A549 (cell line): ENCODE results near the gene APBA1. TPM values are rescaled to one million over a fixed set of nuclear protein-coding genes. Genes with fewer than 3 reads are reported as not detected.

Source experiments
- ATAC-seq, 2 experiments: fragments of 200-7000 bp in 1 of 2; fragments of >200 bp in 1 of 2; cut with Nextera tagmentation in 1 of 2; cut with Tn5 transposase in 1 of 2; 3 replicates each; pipeline versions ENCODE4 v1.8.0 to v1.9.1; 2018 to 2020; ENCODE audit warnings: mild to moderate bottlenecking in 1 of 2, moderate library complexity in 1 of 2
- CTCF ChIA-PET: fragments of 300-600 bp; sonication (Branson Sonifier 250); formaldehyde crosslinking; extraction: SDS; loops from one replicate; lab custom pipeline; 2021; ENCODE audit warnings: antibody characterized with exemption, inconsistent platforms; lab: Yijun Ruan, JAX
- POLR2A ChIA-PET: fragments of 350-600 bp; formaldehyde crosslinking; extraction: SDS; loops from one replicate; lab custom pipeline; 2021; ENCODE audit warnings: antibody characterized with exemption, inconsistent platforms; lab: Yijun Ruan, JAX
- DNase-seq, 2 experiments: peaks; one replicate each; pipeline versions ENCODE4 v3.0.0 to v3.0.0-alpha.2; 2011 to 2016; ENCODE audit warnings: low read depth in 1 of 2, low spot score in 1 of 2
- FAIRE-seq: peaks from 2 replicates; lab custom pipeline; 2011; peaks lifted over from hg19 to GRCh38; lab: Jason Lieb, UNC
- H3K27ac ChIP-seq, 2 experiments: fragments of >200 bp; sonication (Bioruptor Twin); formaldehyde crosslinking; 3 replicates each; pipeline ENCODE4 v1.5.1; 2016 to 2017
- H3K4me1 ChIP-seq: fragments of >200 bp; sonication (Bioruptor Twin); formaldehyde crosslinking; 3 replicates; pipeline ENCODE4 v1.6.1; 2016
- H3K4me2 ChIP-seq: fragments of >200 bp; sonication (Bioruptor Twin); formaldehyde crosslinking; 3 replicates; pipeline ENCODE4 v1.6.1; 2016
- H3K4me3 ChIP-seq: fragments of >200 bp; sonication (Bioruptor Twin); formaldehyde crosslinking; 3 replicates; pipeline ENCODE4 v1.5.1; 2016
- H3K9me3 ChIP-seq: fragments of >200 bp; sonication (Bioruptor Twin); formaldehyde crosslinking; 3 replicates; pipeline ENCODE4 v1.6.1; 2016
- BCL3 ChIP-seq: fragments of >200 bp; sonication (Bioruptor Twin); formaldehyde crosslinking; IDR thresholded peaks from 3 replicates; pipeline ENCODE4 v1.6.1; 2016
- CHD4 ChIP-seq: fragments of 200-600 bp; sonication (generic); IDR thresholded peaks from 2 replicates; pipeline ENCODE4 v1.6.1; 2016; ENCODE audit warnings: antibody characterized with exemption, mild to moderate bottlenecking, borderline replicate concordance
- EHF ChIP-seq: fragments of 250-450 bp; sonication (Bioruptor Pico); IDR thresholded peaks from 2 replicates; pipeline ENCODE4 v1.5.0; 2020; ENCODE audit warnings: mild to moderate bottlenecking
- EHMT2 ChIP-seq: fragments of 200-600 bp; sonication (generic); IDR thresholded peaks from 2 replicates; pipeline ENCODE4 v1.6.1; 2016; ENCODE audit warnings: antibody characterized with exemption, low read depth, mild to moderate bottlenecking, moderate library complexity
- ELK1 ChIP-seq: fragments of 150-350 bp; IDR thresholded peaks from 2 replicates; pipeline ENCODE4 v1.6.1; 2014; ENCODE audit warnings: low read depth, mild to moderate bottlenecking, low read length
- ESRRA ChIP-seq: fragments of 150-350 bp; IDR thresholded peaks from 2 replicates; pipeline ENCODE4 v1.6.1; 2014; ENCODE audit warnings: mild to moderate bottlenecking, low read length, borderline replicate concordance
- FOSB ChIP-seq: fragments of 250-450 bp; sonication (Bioruptor Pico); IDR thresholded peaks from 2 replicates; pipeline ENCODE4 v1.5.0; 2020; ENCODE audit warnings: mild to moderate bottlenecking, moderate library complexity
- GATA3 ChIP-seq: IDR thresholded peaks from 2 replicates; pipeline ENCODE4 v1.6.1; 2012; ENCODE audit warnings: borderline replicate concordance
- HMGXB4 ChIP-seq: fragments of 250-450 bp; sonication (Bioruptor Pico); IDR thresholded peaks from 2 replicates; pipeline ENCODE4 v1.5.0; 2021; ENCODE audit warnings: mild to moderate bottlenecking, moderate library complexity, borderline replicate concordance
- HOXA7 ChIP-seq: fragments of 250-450 bp; sonication (Bioruptor Pico); IDR thresholded peaks from 2 replicates; pipeline ENCODE4 v1.5.0; 2020; ENCODE audit warnings: mild to moderate bottlenecking, moderate library complexity
- KDM5A ChIP-seq: fragments of 200-600 bp; sonication (generic); IDR thresholded peaks from 2 replicates; pipeline ENCODE4 v1.6.1; 2016; ENCODE audit warnings: antibody characterized with exemption, mild to moderate bottlenecking
- MAZ ChIP-seq: fragments of 150-350 bp; IDR thresholded peaks from 2 replicates; pipeline ENCODE4 v1.6.1; 2014; ENCODE audit warnings: antibody characterized with exemption, low read depth, low read length, borderline replicate concordance
- NR3C1 ChIP-seq: fragments of >200 bp; sonication (Bioruptor Twin); formaldehyde crosslinking; IDR thresholded peaks from 3 replicates; pipeline ENCODE4 v1.6.1; 2017
- POLR2AphosphoS2 ChIP-seq: conservative IDR thresholded peaks from 2 replicates; pipeline ENCODE4 v1.6.1; 2012; ENCODE audit warnings: low read length, improper control_type of control experiment, inconsistent platforms
- RAD21 ChIP-seq, 2 experiments: fragments of >200 bp in 1 of 2; sonication (Bioruptor Twin) in 1 of 2; formaldehyde crosslinking in 1 of 2; IDR thresholded peaks in 1 of 2; conservative IDR thresholded peaks in 1 of 2; 2 replicates in 1 of 2; 3 replicates in 1 of 2; pipeline ENCODE4 v1.6.1; 2012 to 2018; ENCODE audit warnings: inconsistent platforms in 1 of 2
- RARB ChIP-seq: fragments of 250-450 bp; sonication (Bioruptor Pico); IDR thresholded peaks from 2 replicates; pipeline ENCODE4 v1.8.0; 2021; ENCODE audit warnings: mild to moderate bottlenecking, moderate library complexity
- RCOR1 ChIP-seq: fragments of 150-350 bp; IDR thresholded peaks from 2 replicates; pipeline ENCODE4 v1.6.1; 2014; ENCODE audit warnings: antibody characterized with exemption, low read length, low read depth
- REST ChIP-seq: fragments of 200-600 bp; sonication (generic); IDR thresholded peaks from 2 replicates; pipeline ENCODE4 v1.6.1; 2016; ENCODE audit warnings: antibody characterized with exemption, mild to moderate bottlenecking, moderate library complexity
- RFX5 ChIP-seq: fragments of 450-650 bp; IDR thresholded peaks from 2 replicates; pipeline ENCODE4 v1.7.1; 2014; ENCODE audit warnings: antibody characterized with exemption, mild to moderate bottlenecking, moderate library complexity
- RNF2 ChIP-seq: fragments of 200-600 bp; sonication (generic); IDR thresholded peaks from 2 replicates; pipeline ENCODE4 v1.6.1; 2016; ENCODE audit warnings: low read depth, mild to moderate bottlenecking, antibody characterized with exemption, moderate library complexity, borderline replicate concordance
- SMC3 ChIP-seq: fragments of >200 bp; sonication (Bioruptor Twin); formaldehyde crosslinking; IDR thresholded peaks from 3 replicates; pipeline ENCODE4 v1.6.1; 2018; ENCODE audit warnings: inconsistent platforms
- TFCP2L1 ChIP-seq: fragments of 250-450 bp; sonication (Bioruptor Pico); IDR thresholded peaks from 2 replicates; pipeline ENCODE4 v1.5.0; 2021; ENCODE audit warnings: mild to moderate bottlenecking
- TP53 ChIP-seq: fragments of 250-450 bp; sonication (Bioruptor Pico); IDR thresholded peaks from 2 replicates; pipeline ENCODE4 v1.5.0; 2021; ENCODE audit warnings: mild to moderate bottlenecking, moderate library complexity
- ZNF302 ChIP-seq: fragments of 250-450 bp; sonication (Bioruptor Pico); IDR thresholded peaks from 2 replicates; pipeline ENCODE4 v1.9.0; 2021; ENCODE audit warnings: inconsistent platforms, mild to moderate bottlenecking, moderate library complexity
- WGBS: methylation state at CpG from one replicate; pipeline ENCODE4 v1.1.6; 2017; ENCODE audit errors: missing lambda C conversion rate; 5-methylcytosine and 5-hydroxymethylcytosine counted together
- polyA plus RNA-seq, 4 experiments: library from polyadenylated mRNA; depleted of rRNA in 3 of 4; stranded (reverse); fragments of >200 nt; fragmentation: RNase III in 1 of 4; extraction: RNeasy Plus Mini Kit Qiagen cat#74134 plus additional on column Dnase treatment in 1 of 4; gene quantifications; 2 replicates in 3 of 4; 3 replicates in 1 of 4; pipeline ENCODE4 v1.2.3, GENCODE V29; 2011 to 2017

APBA1 gene
- polyA plus RNA-seq, 2 of the 4 experiments (the other 2 are of a cell fraction), result 0.22 to 1.6 TPM

GRCh38 chr9:69380811-69381210 is 291.4 kb downstream of the APBA1 start:
- H3K9me3 ChIP-seq, result no peaks in the 10 kb centered on the region
- FAIRE-seq (no peak), DNase-seq (no peak), ATAC-seq (no peak)
- WGBS, result 78% methylated on average over 3 of the region's 3 CpGs
- no peak overlapping the region for H3K4me3 ChIP-seq
- ChIA-PET CTCF (no interaction called here), POLR2A (no interaction called here)
- no peak overlapping the region for H3K27ac ChIP-seq
- no peaks in the 10 kb centered on the region for H3K4me1 ChIP-seq
- H3K4me2 ChIP-seq, result no peak overlapping the region
- TF ChIP-seq MAZ, result no peak
- TF ChIP-seq REST, result no peak
- TF ChIP-seq KDM5A, result no peak
- no peak for TF ChIP-seq NR3C1
- TF ChIP-seq TP53, result no peak
- TF ChIP-seq RFX5, result no peak
- TF ChIP-seq SMC3, result no peak
- no peak for TF ChIP-seq HOXA7 (CRISPR knock-in tag)
- no peak for TF ChIP-seq FOSB
- TF ChIP-seq HMGXB4 (CRISPR knock-in tag), result no peak
- TF ChIP-seq ZNF302 (CRISPR knock-in tag), result no peak
- no peak for TF ChIP-seq TFCP2L1
- TF ChIP-seq CHD4, result no peak
- TF ChIP-seq RCOR1, result no peak
- no peak for TF ChIP-seq RARB (CRISPR knock-in tag)
- no peak for TF ChIP-seq EHF (CRISPR knock-in tag)
- no peak for TF ChIP-seq POLR2AphosphoS2
- TF ChIP-seq RNF2, result no peak
- no peak for TF ChIP-seq ELK1

- no peak overlapping the region for H3K4me3 ChIP-seq
- no peak for TF ChIP-seq EHF (CRISPR knock-in tag)
- no peak for TF ChIP-seq EHMT2
- no peak for TF ChIP-seq MAZ
- no peak for TF ChIP-seq RAD21 (conservative IDR thresholded peaks at IDR 0.05 in 1 of 2, IDR thresholded peaks at IDR 0.05 in 1 of 2)
- no peak for TF ChIP-seq ESRRA
- no peak for TF ChIP-seq GATA3
- no peak for TF ChIP-seq TFCP2L1
- TF ChIP-seq BCL3, result no peak
- no peak for TF ChIP-seq SMC3
- ATAC-seq, result no peak
- POLR2A ChIA-PET, result no interaction called here
- no peaks in the 10 kb centered on the region for H3K4me1 ChIP-seq
- no peak for DNase-seq
- no peak overlapping the region for H3K27ac ChIP-seq
- no peak overlapping the region for H3K4me2 ChIP-seq
- 53% methylated on average over 6 of the region's 6 CpGs for WGBS
- H3K9me3 ChIP-seq, result no peaks in the 10 kb centered on the region
- CTCF ChIA-PET, result no interaction called here
- no peak for FAIRE-seq
Measured at GRCh38 chr9:69380301-69380700, 291.9 kb downstream of the APBA1 start.
